ENCODE measurements around the gene GOLGB1. TPM values are rescaled to one million over a fixed set of nuclear protein-coding genes. Genes with fewer than 3 reads are reported as not detected.
"Not testable (repeated sequence)": the region's sequence is repeated elsewhere in the genome, so short reads cannot be mapped to it uniquely, and the experiment has no call there.

The GOLGB1 gene
- polyA plus RNA-seq, 1 experiment: 35.7 TPM

DNA sequence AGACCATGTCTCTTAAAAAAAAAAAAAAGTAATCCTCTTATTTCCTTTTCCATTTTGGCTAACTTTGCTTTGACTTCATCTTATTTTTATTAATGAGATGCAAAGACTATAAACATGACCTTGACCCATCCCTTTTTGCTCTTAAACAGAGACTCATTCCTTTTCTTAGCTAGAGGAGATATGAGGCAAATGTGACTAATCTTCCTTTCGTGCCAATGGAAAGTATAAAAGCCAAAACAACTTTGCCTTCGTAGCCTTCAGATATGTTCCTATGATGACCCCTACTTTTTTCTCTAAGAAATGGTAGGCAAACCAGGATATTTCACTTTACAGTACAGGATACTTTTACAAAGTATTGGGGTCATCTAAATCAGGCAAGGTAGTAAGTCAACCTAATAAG lies 36.9 kb upstream of the GOLGB1 start:
- ChIA-PET CTCF (no interaction called here), POLR2A (no interaction called here)
- DNase-seq (ENCODE audit: low read depth, low spot score): peak; percentile 7
- no peak overlapping the region for H3K27ac ChIP-seq (ENCODE audit: low read depth, low read length)
- no peaks in the 10 kb centered on the region for H3K9me3 ChIP-seq (ENCODE audit: control insufficient read depth, insufficient read depth, low read length)
- no peak overlapping the region for H3K4me3 ChIP-seq (ENCODE audit: low read depth, low read length)
- H3K27me3 ChIP-seq (ENCODE audit: control insufficient read depth, insufficient read depth, low read length): no peaks in the 10 kb centered on the region
- TF ChIP-seq, protein P1, sequence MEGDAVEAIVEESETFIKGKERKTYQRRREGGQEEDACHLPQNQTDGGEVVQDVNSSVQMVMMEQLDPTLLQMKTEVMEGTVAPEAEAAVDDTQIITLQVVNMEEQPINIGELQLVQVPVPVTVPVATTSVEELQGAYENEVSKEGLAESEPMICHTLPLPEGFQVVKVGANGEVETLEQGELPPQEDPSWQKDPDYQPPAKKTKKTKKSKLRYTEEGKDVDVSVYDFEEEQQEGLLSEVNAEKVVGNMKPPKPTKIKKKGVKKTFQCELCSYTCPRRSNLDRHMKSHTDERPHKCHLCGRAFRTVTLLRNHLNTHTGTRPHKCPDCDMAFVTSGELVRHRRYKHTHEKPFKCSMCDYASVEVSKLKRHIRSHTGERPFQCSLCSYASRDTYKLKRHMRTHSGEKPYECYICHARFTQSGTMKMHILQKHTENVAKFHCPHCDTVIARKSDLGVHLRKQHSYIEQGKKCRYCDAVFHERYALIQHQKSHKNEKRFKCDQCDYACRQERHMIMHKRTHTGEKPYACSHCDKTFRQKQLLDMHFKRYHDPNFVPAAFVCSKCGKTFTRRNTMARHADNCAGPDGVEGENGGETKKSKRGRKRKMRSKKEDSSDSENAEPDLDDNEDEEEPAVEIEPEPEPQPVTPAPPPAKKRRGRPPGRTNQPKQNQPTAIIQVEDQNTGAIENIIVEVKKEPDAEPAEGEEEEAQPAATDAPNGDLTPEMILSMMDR (IDR thresholded peaks at IDR 0.05; ENCODE audit: low read depth, low read length): no peak

DNA sequence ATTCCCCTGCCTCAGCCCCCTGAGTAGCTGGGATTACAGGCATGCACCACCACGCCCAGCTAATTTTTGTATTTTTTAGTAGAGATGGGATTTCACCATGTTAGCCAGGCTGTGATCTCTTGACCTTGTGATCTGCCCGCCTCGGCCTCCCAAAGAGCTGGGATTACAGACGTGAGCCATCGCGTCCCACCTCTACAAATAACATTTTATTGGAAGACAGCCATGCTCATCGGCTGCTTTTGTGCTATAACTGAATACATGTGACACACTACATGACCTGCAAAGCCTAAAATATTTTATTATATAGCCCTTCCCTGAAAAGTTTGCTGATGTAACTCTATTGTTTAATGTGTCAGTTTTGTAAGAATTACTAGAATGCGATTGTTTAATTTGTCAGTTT lies 33.2 kb upstream of the GOLGB1 start:
- POLR2A ChIA-PET; H3K4me3 ChIP-seq (ENCODE audit: low read depth, low read length); H3K27ac ChIP-seq (ENCODE audit: low read depth, low read length); H3K9me3 ChIP-seq (ENCODE audit: control insufficient read depth, insufficient read depth, low read length); DNase-seq (ENCODE audit: low read depth, low spot score); H3K27me3 ChIP-seq (ENCODE audit: control insufficient read depth, insufficient read depth, low read length); CTCF ChIA-PET: not testable (repeated sequence)

DNA sequence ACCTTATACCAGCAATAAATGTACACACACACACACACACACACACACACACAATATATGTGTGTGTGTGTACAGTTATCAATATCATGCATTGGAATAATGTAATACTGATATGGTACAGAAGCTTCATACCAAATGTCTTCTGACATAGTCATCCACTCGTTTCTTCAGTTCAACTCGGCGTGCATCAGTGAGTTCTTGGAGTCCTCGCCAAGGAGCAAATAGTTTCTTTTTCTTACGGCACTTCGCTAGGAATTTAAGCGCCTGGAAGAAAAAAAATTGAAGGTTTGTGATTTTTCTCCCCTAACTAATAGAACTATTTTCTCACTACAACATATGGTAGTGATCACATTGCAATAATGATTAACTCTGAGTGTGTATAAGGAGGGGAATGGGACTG lies 32.1 kb upstream of the GOLGB1 start:
- TF ChIP-seq, protein P1 (IDR thresholded peaks at IDR 0.05; ENCODE audit: low read depth, low read length): no peak
- POLR2A ChIA-PET: no interaction called here
- CTCF ChIA-PET: no interaction called here
- no peak overlapping the region for H3K4me3 ChIP-seq (ENCODE audit: low read depth, low read length)
- no peaks in the 10 kb centered on the region for H3K27me3 ChIP-seq (ENCODE audit: control insufficient read depth, insufficient read depth, low read length)
- no peak for DNase-seq (ENCODE audit: low read depth, low spot score)
- H3K27ac ChIP-seq (ENCODE audit: low read depth, low read length): no peak overlapping the region
- no peaks in the 10 kb centered on the region for H3K9me3 ChIP-seq (ENCODE audit: control insufficient read depth, insufficient read depth, low read length)

DNA sequence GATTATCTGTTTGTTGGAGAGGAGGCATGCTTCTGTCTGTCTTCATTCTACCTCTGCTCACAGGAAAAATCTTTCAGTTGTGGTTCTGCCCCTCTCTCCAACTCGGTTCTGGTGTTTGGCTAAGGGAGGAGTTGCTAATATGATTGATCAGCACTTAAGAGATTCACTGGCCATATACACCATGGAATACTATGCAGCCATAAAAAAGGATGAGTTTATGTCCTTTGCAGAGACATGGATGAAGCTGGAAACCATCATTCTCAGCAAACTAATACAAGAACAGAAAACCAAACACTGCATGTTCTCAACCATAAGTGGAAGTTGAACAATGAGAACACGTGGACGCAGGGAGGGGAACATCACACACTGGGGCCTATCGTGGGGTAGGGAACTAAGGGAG lies 25.6 kb upstream of the GOLGB1 start:
- CTCF ChIA-PET; H3K27ac ChIP-seq (ENCODE audit: low read depth, low read length); H3K9me3 ChIP-seq (ENCODE audit: control insufficient read depth, insufficient read depth, low read length); H3K27me3 ChIP-seq (ENCODE audit: control insufficient read depth, insufficient read depth, low read length); POLR2A ChIA-PET; DNase-seq (ENCODE audit: low read depth, low spot score); H3K4me3 ChIP-seq (ENCODE audit: low read depth, low read length): not testable (repeated sequence)

DNA sequence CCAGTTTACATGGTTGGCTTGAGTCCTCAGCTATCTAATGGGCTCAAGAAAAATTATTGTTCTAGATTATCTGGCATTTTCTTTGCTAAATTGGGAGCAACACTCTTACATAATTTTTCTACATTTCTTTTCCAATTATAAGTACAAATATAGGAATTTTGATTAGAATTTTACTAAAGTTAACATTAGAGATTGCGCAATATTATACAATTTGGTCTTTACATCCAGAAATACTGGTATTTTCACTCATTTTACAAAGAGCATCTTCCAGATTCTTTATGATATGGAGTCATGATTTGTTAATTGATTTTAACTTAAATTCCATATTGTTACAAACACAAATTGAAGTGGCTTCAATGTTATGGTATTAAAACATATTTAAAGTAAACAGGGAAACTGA lies 19.7 kb upstream of the GOLGB1 start:
- POLR2A ChIA-PET: no interaction called here
- TF ChIP-seq, protein P1 (IDR thresholded peaks at IDR 0.05; ENCODE audit: low read depth, low read length): no peak
- Histone ChIP-seq H3K27me3 (ENCODE audit: control insufficient read depth, insufficient read depth, low read length) (no peaks in the 10 kb centered on the region), H3K4me3 (ENCODE audit: low read depth, low read length) (no peak overlapping the region), H3K9me3 (ENCODE audit: control insufficient read depth, insufficient read depth, low read length) (no peaks in the 10 kb centered on the region), H3K27ac (ENCODE audit: low read depth, low read length) (no peak overlapping the region)
- CTCF ChIA-PET: no interaction called here
- no peak for DNase-seq (ENCODE audit: low read depth, low spot score)

DNA sequence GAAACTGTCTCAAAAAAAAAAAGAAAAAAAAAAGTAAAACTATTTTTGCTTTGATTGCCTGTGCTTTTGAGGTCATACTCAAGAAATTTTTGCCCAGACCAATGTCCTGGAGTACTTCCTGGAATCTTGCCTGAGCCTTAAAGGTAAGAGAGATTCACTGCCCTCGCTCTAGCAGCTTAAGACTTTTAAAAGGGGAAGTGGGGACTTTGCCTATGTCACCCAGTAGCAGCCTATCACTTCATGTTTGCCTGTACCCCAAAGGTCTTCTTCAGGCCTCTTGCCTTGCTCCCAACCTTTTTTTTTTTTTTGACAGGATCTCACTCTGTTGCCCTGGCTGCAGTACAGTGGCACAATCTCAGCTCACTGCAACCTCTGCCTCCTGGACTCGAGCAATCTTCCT lies 18.9 kb upstream of the GOLGB1 start:
- Histone ChIP-seq H3K27me3 (ENCODE audit: control insufficient read depth, insufficient read depth, low read length) (no peaks in the 10 kb centered on the region), H3K27ac (ENCODE audit: low read depth, low read length) (no peak overlapping the region), H3K9me3 (ENCODE audit: control insufficient read depth, insufficient read depth, low read length) (no peaks in the 10 kb centered on the region), H3K4me3 (ENCODE audit: low read depth, low read length) (no peak overlapping the region)
- TF ChIP-seq, protein P1 (IDR thresholded peaks at IDR 0.05; ENCODE audit: low read depth, low read length): no peak
- no peak for DNase-seq (ENCODE audit: low read depth, low spot score)
- CTCF ChIA-PET: no interaction called here
- POLR2A ChIA-PET: no interaction called here
